ENCODE data around the gene TTBK1.

DNA sequence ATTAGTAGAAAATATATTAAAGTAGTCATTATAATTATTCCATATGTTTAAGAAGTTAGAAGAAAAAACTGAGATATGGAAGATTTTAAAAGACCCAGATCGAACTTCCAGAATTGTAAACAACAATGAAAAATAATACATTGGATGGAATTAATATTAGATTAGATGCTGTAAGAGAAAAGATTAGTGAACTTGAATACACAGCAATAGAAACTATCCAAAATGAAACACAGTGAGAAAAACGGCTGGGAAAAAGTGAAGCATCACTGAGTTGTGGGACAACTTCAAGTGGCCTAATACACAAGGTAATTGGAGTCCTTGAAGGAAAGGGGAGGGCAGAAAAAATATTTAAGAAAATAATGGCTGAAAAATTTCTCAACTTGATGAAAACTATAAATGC lies 4.2 kb upstream of the TTBK1 start:
- TF ChIP-seq POLR2A (IDR thresholded peaks at IDR 0.05; ENCODE audit: extremely low read depth, insufficient read length): no peak
- TF ChIP-seq, protein P1, sequence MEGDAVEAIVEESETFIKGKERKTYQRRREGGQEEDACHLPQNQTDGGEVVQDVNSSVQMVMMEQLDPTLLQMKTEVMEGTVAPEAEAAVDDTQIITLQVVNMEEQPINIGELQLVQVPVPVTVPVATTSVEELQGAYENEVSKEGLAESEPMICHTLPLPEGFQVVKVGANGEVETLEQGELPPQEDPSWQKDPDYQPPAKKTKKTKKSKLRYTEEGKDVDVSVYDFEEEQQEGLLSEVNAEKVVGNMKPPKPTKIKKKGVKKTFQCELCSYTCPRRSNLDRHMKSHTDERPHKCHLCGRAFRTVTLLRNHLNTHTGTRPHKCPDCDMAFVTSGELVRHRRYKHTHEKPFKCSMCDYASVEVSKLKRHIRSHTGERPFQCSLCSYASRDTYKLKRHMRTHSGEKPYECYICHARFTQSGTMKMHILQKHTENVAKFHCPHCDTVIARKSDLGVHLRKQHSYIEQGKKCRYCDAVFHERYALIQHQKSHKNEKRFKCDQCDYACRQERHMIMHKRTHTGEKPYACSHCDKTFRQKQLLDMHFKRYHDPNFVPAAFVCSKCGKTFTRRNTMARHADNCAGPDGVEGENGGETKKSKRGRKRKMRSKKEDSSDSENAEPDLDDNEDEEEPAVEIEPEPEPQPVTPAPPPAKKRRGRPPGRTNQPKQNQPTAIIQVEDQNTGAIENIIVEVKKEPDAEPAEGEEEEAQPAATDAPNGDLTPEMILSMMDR (IDR thresholded peaks at IDR 0.05; ENCODE audit: low read depth, low read length): no peak
- TF ChIP-seq MAX (IDR thresholded peaks at IDR 0.05; ENCODE audit: low read depth, low read length): no peak
